Stimulated activated CD8-positive, alpha-beta memory T cell treated with anti-CD3 and anti-CD28 coated beads, Interleukin-12 subunit alpha, Interleukin-12 subunit beta, amount 100 ng/mL, for 4 hours (primary cell): Measurements from ENCODE around the gene HMX2.

Experiments
- DNase-seq: peaks from one replicate; pipeline ENCODE4 v3.0.0-alpha.2; 2020; ENCODE audit warnings: low read depth

HMX2 gene, protein sequence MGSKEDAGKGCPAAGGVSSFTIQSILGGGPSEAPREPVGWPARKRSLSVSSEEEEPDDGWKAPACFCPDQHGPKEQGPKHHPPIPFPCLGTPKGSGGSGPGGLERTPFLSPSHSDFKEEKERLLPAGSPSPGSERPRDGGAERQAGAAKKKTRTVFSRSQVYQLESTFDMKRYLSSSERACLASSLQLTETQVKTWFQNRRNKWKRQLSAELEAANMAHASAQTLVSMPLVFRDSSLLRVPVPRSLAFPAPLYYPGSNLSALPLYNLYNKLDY

DNA sequence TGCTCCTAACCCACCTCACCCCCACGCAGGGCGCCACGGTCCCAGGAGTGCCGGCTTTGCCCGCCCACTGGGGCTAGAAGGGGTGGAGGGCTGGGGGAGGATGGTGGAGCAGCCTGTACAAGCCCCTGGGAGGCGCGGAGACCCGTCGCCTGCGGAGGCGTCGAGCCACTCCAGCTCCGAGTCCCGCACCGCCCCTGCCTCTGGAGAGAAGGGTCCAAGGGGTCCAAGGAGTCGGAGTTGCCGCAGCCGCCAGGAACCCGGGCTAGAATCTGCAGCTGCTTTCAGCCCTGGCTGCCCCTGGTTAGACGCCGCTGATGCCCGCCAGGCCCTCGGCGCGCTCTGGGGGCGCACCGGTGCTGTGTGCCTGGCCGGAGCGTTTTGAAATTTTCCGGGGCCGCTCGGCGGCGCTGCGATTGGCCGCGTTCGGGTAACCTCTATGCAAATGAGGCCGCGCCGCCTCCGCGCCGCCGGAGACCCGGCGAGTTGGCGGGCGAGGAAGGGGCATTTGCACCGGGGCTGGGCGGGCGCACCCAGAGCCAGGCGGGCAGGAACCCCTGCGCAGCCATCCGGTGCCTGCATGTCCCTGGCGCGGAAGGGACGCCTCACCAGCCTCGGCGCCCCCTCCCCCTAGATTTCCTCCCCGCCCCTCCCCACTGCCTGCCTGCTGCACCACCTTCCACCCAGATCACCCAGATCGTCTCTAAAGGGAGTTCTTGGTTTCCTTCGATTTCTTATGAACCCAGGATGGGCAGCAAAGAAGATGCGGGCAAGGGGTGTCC is at the start of gene HMX2:
TSS of gene HMX2 (plus strand) at position 502 of the 779 bp plus-strand sequence. CDS start at position 745, 243 bp downstream.
- DNase-seq, result no peak

GRCh38 chr10:123100030-123100762 is 47.7 kb upstream of the HMX2 start:
- DNase-seq, result no peak

- no peak for DNase-seq
Observed at GRCh38 chr10:123101872-123102271, 46.1 kb upstream of the HMX2 start.

DNA sequence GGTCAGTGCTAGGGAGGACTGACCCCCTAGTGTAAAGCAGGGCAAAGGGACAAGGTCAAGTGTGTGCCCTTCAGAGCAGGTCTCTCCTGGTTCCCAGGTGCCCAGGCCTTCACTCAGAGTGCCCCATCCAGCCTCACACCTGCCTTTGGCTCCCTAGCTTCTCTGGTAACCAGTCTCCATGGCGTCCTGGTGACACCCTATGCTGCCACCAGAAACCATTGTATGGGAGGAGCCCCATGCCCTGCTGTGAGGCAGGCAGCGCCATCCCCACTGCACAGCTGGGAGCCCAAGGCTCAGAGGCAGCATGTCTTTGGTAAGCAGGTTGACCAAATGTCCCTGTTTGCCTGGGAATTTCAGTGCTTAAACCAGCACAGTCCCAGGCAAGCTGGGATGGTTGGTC is 45.3 kb upstream of the HMX2 start:
- no peak for DNase-seq

GRCh38 chr10:123103944-123104343 is 44.0 kb upstream of the HMX2 start:
- DNase-seq, result no peak

DNA sequence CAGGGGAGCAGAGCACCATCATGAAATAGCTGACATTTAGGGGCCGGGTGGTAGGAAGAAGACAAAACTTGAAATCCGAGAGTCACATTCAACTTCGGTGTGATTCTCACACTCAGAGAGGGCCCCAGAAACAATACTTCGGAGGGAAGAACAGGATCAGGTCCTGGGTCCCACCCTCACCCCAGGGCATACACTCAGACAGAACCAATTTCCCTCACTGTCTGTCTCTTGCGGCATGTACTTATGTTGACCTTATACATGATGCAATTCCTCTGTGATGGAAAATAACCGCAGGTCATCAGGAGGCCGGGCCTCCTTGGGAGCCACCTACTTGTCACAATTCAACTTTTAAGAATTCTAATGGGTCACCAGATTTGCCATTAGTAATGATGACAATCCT is 38.5 kb upstream of the HMX2 start:
- no peak for DNase-seq

- no peak for DNase-seq
Observed at GRCh38 chr10:123117644-123118417, 30.1 kb upstream of the HMX2 start.

DNA sequence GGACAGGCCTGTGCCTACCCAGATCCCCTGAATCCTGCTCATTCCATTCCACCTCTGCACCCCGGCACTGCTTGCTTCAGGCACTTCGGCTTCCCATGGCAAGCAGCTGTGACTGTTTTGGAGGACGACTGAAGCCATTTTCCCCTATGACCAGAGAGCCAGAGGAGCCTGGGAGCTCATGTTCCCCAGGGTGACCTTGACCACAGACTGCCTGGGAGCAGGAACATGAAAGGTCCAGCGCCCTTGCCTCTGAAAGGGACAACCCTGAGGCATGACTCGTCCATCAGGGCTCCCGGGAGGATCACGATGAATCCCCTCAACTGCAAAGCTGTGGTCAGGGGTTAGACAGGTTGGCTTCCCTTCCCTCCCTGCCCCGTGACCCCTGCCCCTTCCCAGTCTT is 28.9 kb upstream of the HMX2 start:
- no peak for DNase-seq

DNA sequence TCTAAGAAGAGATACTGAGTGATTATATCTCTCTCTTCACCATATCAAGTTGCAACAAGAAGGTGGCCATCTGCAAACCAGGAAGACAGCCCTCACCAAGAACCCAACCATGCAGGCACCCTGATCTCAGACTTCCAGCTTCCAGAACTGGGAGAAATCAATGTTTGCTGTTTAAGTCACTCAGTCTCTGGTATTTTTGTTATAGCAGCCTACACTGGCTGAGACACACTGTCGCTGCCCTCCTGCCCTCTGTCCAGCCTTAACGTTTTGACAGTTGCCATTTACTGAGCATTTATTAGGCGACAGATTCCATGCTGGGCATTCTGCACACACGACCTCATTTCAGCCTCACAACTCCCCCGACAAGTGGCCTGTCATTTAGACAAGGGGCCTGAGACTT is 21.7 kb upstream of the HMX2 start:
- no peak for DNase-seq

- no peak for DNase-seq
Observed at GRCh38 chr10:123129618-123130271, 18.2 kb upstream of the HMX2 start.

DNA sequence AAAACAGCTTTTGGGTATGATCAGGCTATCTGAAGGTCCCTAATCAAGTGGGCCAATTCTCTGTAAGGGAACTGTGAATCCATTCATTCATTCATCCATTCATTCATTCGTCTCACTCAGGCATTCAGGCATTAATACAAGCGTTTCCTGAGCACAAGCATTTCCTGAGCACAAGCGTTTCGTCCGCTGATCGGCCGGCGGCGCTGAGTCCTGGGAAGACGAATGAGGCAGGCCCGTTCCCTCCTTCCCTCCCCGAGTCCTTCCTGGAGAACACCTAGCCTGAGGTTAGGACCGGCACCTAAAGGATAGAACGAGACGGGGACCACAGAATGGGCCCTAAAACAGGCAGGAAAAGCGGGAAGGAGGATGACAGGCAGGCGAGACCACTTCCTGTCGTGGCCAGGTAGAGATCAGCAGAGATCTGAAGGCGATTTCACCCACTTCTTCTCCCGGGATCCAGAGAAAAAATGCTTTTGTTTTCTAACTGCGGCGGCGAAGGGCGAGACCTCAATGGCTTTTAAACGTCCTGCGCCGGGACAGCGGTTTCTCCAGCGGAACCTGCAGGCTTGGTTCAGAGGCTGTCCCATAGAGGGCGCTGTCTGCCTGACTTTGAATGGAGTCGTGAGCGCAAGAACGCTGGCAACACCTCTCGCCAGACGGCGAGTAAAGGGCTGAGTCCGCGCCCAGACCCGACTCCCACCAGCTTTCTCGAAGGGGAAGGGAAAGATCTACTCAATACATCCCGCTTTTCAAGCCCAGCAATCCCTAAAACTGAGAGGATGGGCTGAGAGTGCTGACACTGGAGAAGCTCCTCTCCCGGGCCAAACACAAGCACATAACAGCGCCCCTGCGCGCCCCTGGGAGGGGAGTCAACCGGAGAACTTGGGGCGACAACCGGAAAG is 15.1 kb upstream of the HMX2 start:
- peak; percentile 67 for DNase-seq

- DNase-seq, result no peak
Observed at GRCh38 chr10:123133541-123134342, 14.2 kb upstream of the HMX2 start.

DNA sequence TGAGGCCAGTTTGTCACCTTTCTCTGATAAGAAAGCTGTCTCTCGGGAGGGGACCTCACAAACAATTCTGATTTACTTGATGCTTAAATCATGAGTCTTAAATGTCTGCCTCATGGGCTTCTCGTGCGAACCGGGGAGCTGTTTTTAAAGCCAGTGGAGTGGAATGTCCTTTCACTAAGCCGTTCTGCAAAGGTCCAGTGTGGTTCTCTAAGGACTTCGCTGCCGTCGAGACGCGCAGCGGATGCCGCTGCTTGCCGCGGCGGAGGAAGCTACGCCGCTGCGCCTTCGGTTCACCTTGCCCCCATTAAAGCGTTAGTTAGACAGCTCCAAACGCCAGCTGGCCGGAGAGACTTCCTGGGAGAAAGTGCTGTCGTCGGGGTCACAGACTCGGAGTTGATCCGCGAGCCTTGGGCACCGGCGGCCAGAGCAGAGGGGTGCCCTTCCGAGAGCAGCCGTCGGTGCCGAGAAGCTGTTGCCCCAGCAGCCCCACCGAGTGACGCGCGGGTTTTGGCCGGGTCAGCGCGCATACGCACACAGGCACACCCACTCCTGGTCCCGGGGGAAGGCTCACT is 13.5 kb upstream of the HMX2 start:
- no peak for DNase-seq

- no peak for DNase-seq
Observed at GRCh38 chr10:123134915-123135414, 13.0 kb upstream of the HMX2 start.

GRCh38 chr10:123135415-123136141 is 12.4 kb upstream of the HMX2 start, which contains the start of gene HMX3:
HMX3 (plus strand) TSS chr10:123135970; CDS start chr10:123136051, 81 bp downstream.
- DNase-seq, result no peak

GRCh38 chr10:123136221-123136805 is 11.6 kb upstream of the HMX2 start:
- no peak for DNase-seq

DNA sequence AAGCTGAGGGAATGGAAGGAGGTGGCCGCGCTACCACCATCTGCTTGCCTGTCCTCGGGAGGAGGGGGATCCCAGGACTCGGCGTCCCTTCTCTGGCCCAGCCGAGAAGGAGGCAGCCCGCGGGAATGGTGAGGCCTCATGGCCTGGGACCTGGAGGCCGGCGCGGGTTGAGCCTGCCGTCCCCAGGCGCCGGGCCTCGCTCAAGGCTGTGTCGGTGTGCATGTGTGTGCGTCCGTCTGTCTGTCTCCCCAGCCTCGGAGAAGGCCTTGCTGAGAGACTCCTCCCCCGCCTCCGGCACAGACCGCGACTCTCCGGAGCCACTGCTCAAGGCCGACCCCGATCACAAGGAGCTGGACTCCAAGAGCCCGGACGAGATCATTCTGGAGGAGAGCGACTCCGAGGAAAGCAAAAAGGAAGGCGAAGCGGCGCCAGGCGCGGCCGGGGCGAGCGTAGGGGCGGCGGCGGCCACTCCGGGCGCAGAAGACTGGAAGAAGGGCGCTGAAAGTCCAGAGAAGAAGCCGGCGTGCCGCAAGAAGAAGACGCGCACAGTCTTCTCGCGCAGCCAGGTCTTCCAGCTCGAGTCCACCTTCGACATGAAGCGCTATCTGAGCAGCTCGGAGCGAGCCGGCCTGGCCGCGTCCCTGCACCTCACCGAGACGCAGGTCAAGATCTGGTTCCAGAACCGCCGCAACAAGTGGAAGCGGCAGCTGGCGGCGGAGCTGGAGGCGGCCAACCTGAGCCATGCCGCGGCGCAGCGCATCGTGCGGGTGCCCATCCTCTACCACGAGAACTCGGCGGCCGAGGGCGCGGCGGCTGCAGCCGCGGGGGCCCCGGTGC is 10.9 kb upstream of the HMX2 start:
- no peak for DNase-seq
